ENCODE data around the gene MUC20. TPM values are rescaled to one million over a fixed set of nuclear protein-coding genes. Genes with fewer than 3 reads are reported as not detected.
A peak's percentile ranks its signal among the peaks of the same experiment; 100 is the strongest.
"Not testable (repeated sequence)": the region's sequence is repeated elsewhere in the genome, so short reads cannot be mapped to it uniquely, and the experiment has no call there.

MUC20 gene
- total RNA-seq, 2 donors from 2014 or later = 3.8 to 14.4 TPM

- Mint-ChIP-seq H3K27me3 (no peaks in the 10 kb centered on the region), H3K36me3 (ENCODE audit: low read depth) (no peaks in the 10 kb centered on the region), H3K9me3 (no peaks in the 10 kb centered on the region), H3K27ac (no peak overlapping the region), H3K4me3 (no peak overlapping the region), H3K4me1 (no peaks in the 10 kb centered on the region)
- ATAC-seq (replicated peaks) = peak; percentile 51
Measured at GRCh38 chr3:195770081-195770840, 49.5 kb downstream of the MUC20 start.

DNA sequence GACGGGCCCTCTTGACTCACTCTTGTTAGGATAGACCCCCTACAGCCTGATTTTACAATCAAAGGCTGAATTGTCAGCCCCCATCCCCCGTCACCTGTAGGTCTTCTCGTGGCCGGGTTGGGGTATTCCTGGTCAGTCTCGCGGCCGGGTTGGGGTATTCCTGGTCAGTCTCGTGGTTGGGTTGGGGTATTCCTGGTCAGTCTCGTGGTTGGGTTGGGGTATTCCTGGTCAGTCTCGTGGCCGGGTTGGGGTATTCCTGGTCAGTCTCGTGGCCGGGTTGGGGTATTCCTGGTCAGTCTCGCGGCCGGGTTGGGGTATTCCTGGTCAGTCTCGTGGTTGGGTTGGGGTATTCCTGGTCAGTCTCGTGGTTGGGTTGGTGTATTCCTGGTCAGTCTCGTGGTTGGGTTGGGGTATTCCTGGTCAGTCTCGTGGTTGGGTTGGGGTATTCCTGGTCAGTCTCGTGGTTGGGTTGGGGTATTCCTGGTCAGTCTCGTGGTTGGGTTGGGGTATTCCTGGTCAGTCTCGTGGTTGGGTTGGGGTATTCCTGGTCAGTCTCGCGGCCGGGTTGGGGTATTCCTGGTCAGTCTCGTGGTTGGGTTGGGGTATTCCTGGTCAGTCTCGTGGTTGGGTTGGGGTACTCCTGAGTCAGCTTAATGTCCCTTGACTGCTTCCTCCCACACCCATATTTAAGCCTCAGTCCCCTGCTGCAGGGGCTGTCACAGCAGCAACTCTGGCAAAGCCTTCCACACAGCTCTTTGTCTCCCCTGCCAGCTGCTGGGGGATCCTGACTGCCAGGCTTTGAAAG is 50.3 kb downstream of the MUC20 start:
- not testable (repeated sequence) for H3K36me3 Mint-ChIP-seq (ENCODE audit: low read depth); H3K9me3 Mint-ChIP-seq; H3K4me3 Mint-ChIP-seq; H3K4me1 Mint-ChIP-seq; ATAC-seq (replicated peaks); H3K27me3 Mint-ChIP-seq
- H3K27ac Mint-ChIP-seq = peak overlapping the region; percentile 54

DNA sequence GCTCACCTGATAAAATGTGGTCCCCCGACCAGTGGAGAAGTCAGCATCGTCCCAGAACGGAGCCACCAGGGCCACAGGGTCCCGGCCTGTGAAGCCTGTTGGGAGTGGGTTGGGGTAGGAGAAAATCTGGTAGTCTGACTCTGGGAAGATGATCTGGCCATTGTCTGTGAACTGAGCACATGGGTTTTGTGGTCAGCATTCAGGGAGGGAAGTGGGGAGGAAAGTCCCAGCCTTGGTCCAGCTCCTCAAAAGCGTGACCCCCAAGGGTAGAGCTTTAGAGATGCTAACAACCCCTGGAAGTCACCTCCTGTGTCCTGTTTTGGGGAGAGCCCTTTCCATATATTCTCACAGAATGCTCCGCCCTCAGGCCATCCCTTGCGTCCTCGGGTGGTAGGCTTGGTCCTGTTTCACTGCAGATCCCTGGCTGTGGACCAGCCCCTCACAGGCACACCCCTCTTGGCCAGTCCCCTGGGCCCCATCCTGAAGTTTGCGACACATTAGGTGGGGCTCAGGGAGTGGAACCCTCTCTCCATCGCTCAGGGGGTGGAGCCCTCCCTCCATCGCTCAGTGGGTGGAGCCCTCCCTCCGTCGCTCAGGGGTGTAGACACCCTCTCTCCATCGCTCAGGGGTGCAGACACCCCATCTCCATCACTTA is 51.0 kb downstream of the MUC20 start:
- peak overlapping the region; percentile 54 for H3K27ac Mint-ChIP-seq

GRCh38 chr3:195773956-195774537 is 53.3 kb downstream of the MUC20 start:
- ATAC-seq (replicated peaks) = no peak

More for the DNA sequence above, 51.0 kb downstream of the MUC20 start:
- Mint-ChIP-seq H3K4me3 (no peak overlapping the region), H3K4me1 (no peaks in the 10 kb centered on the region), H3K36me3 (ENCODE audit: low read depth) (no peaks in the 10 kb centered on the region), H3K9me3 (no peaks in the 10 kb centered on the region), H3K27me3 (no peaks in the 10 kb centered on the region)
- ATAC-seq (replicated peaks) = no peak

GRCh38 chr3:195774917-195775316 is 54.1 kb downstream of the MUC20 start:
- H3K36me3 Mint-ChIP-seq (ENCODE audit: low read depth) = no peaks in the 10 kb centered on the region
- no peaks in the 10 kb centered on the region for H3K27me3 Mint-ChIP-seq
- H3K9me3 Mint-ChIP-seq = peaks cover 19% of the 10 kb centered on the region
- no peak overlapping the region for H3K4me3 Mint-ChIP-seq
- peak; percentile 18 for ATAC-seq (replicated peaks)
- H3K27ac Mint-ChIP-seq = no peak overlapping the region
- peaks cover 15% of the 10 kb centered on the region for H3K4me1 Mint-ChIP-seq

More at GRCh38 chr3:195773956-195774537, 53.3 kb downstream of the MUC20 start:
- peaks cover 10% of the 10 kb centered on the region for H3K9me3 Mint-ChIP-seq
- peaks cover 7% of the 10 kb centered on the region for H3K4me1 Mint-ChIP-seq
- no peaks in the 10 kb centered on the region for H3K27me3 Mint-ChIP-seq
- no peak overlapping the region for H3K27ac Mint-ChIP-seq
- H3K36me3 Mint-ChIP-seq (ENCODE audit: low read depth) = no peaks in the 10 kb centered on the region
- H3K4me3 Mint-ChIP-seq = no peak overlapping the region

GRCh38 chr3:195777975-195778374 is 57.2 kb downstream of the MUC20 start:
- H3K4me1 Mint-ChIP-seq = peaks cover 36% of the 10 kb centered on the region
- no peaks in the 10 kb centered on the region for H3K27me3 Mint-ChIP-seq
- no peak for ATAC-seq (replicated peaks)
- H3K4me3 Mint-ChIP-seq = no peak overlapping the region
- peaks cover 38% of the 10 kb centered on the region for H3K9me3 Mint-ChIP-seq
- H3K36me3 Mint-ChIP-seq (ENCODE audit: low read depth) = no peaks in the 10 kb centered on the region
- H3K27ac Mint-ChIP-seq = peak overlapping the region; percentile 88

DNA sequence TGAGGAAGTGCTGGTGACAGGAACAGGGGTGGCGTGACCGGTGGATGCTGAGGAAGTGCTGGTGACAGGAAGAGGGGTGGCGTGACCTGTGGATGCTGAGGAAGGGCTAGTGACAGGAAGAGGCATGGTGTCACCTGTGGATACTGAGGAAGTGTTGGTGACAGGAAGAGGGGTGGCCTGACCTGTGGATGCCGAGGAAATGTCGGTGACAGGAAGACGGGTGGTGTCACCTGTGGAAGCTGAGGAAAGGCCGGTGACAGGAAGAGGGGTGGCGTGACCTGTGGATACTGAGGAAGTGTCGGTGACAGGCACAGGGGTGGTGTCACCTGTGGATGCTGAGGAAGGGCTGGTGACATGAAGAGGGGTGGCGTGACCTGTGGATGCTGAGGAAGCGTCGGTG is 60.5 kb downstream of the MUC20 start:
- not testable (repeated sequence) for H3K4me3 Mint-ChIP-seq; ATAC-seq (replicated peaks); H3K27me3 Mint-ChIP-seq; H3K36me3 Mint-ChIP-seq (ENCODE audit: low read depth)
- Mint-ChIP-seq H3K4me1 (peaks cover 54% of the 10 kb centered on the region), H3K27ac (peak overlapping the region; percentile 65), H3K9me3 (peaks cover 61% of the 10 kb centered on the region)

Other genes starting within 250 kb of the MUC20 start
- gene PPP1R2, start 177.7 kb upstream of the MUC20 start, total RNA-seq = 100 to 1,000 TPM in 1 of 2 donors, 10 to 100 TPM in 1; 78.1 to 101 TPM
- gene APOD, start 137.0 kb upstream of the MUC20 start, total RNA-seq = 1 to 10 TPM in 1 of 2 donors, not detected in 1; 4.2 TPM
- gene MUC4, start 91.0 kb downstream of the MUC20 start, total RNA-seq = 1 to 10 TPM; 2.4 to 3.1 TPM
- 10 to 100 TPM; 56.5 to 67.7 TPM for gene TNK2, start 187.6 kb downstream of the MUC20 start, total RNA-seq